Measurements from ENCODE around the gene GTPBP4.

The GTPBP4 gene

GRCh38 chr10:1050554-1050953, 62.3 kb downstream of the GTPBP4 start:
- H3K27me3 ChIP-seq (replicated peaks in 2 of 5; ENCODE audit: control insufficient read depth in 4 of 5, insufficient read depth in 5 of 5, low read length in 4 of 5), result no peaks in the 10 kb centered on the region
- no peaks in the 10 kb centered on the region for H3K9me3 ChIP-seq (ENCODE audit: control extremely low read depth in 1 of 5, control insufficient read depth in 4 of 5, insufficient read depth in 2 of 5, low read depth in 1 of 5, low read length in 4 of 5)
- H3K4me3 ChIP-seq (ENCODE audit: control insufficient read depth in 1 of 7, extremely low read depth in 1 of 7, insufficient read depth in 4 of 7, low read depth in 2 of 7, low read length in 6 of 7), result peak overlapping the region in 4 of 7 experiments; percentile 23 to 100 (median 96)
- WGBS (ENCODE audit: insufficient coverage), result 94% methylated on average over 4 of the region's 4 CpGs
- CTCF ChIA-PET, result interaction anchor here (0.7 to 1.2 kb wide), 2 partner anchors 19 to 61 kb away, joined by 3 read pairs; no protein-coding TSS in a partner anchor
- H3K36me3 ChIP-seq (ENCODE audit: control insufficient read depth in 4 of 4, insufficient read depth in 4 of 4, low read length in 3 of 4), result peaks cover 6 to 38% (median 11%) of the 10 kb centered on the region in 4 experiments
- POLR2A ChIA-PET, result no interaction called here
- no peak overlapping the region for H3K27ac ChIP-seq (ENCODE audit: insufficient read depth in 1 of 2, low read depth in 1 of 2, low read length in 2 of 2, poor library complexity in 1 of 2, severe bottlenecking in 2 of 2)
- peaks cover 19 to 46% (median 32%) of the 10 kb centered on the region in 4 experiments for H3K4me1 ChIP-seq (ENCODE audit: control extremely low read depth in 1 of 4, control insufficient read depth in 4 of 4, insufficient read depth in 4 of 4, low read length in 3 of 4)
- DNase-seq, result peak in 1 of 3 donors; percentile 26

- Histone ChIP-seq H3K9me3 (ENCODE audit: control extremely low read depth in 1 of 5, control insufficient read depth in 4 of 5, insufficient read depth in 2 of 5, low read depth in 1 of 5, low read length in 4 of 5) (no peaks in the 10 kb centered on the region), H3K4me1 (ENCODE audit: control extremely low read depth in 1 of 4, control insufficient read depth in 4 of 4, insufficient read depth in 4 of 4, low read length in 3 of 4) (peaks cover 13 to 50% (median 36%) of the 10 kb centered on the region in 4 experiments), H3K4me3 (ENCODE audit: control insufficient read depth in 1 of 7, extremely low read depth in 1 of 7, insufficient read depth in 4 of 7, low read depth in 2 of 7, low read length in 6 of 7) (peak overlapping the region in 1 of 7 experiments; percentile 94), H3K27ac (ENCODE audit: insufficient read depth in 1 of 2, low read depth in 1 of 2, low read length in 2 of 2, poor library complexity in 1 of 2, severe bottlenecking in 2 of 2) (no peak overlapping the region), H3K36me3 (ENCODE audit: control insufficient read depth in 4 of 4, insufficient read depth in 4 of 4, low read length in 3 of 4) (peaks cover 6 to 33% (median 14%) of the 10 kb centered on the region in 4 experiments), H3K27me3 (replicated peaks in 2 of 5; ENCODE audit: control insufficient read depth in 4 of 5, insufficient read depth in 5 of 5, low read length in 4 of 5) (no peaks in the 10 kb centered on the region)
- DNase-seq, result no peak
- 97% methylated on average over 6 of the region's 6 CpGs for WGBS (ENCODE audit: insufficient coverage)
- POLR2A ChIA-PET, result no interaction called here
- CTCF ChIA-PET, result no interaction called here
These were observed 66.5 kb downstream of the GTPBP4 start for GRCh38 chr10:1054684-1055083.

- peak; percentile 80 to 91 (median 82) for DNase-seq
- ChIA-PET POLR2A (interaction anchor here (0.6 to 2.3 kb wide), 2 partner anchors 13 to 371 kb away, joined by 4 to 9 read pairs; no protein-coding TSS in a partner anchor), CTCF (interaction anchor here (1.0 to 1.3 kb wide), 2 partner anchors 14 to 40 kb away, joined by 3 read pairs; no protein-coding TSS in a partner anchor)
- peak within 1 kb of the TSS; percentile 93 to 94 for H3K27ac ChIP-seq (ENCODE audit: insufficient read depth in 1 of 2, low read depth in 1 of 2, low read length in 2 of 2, poor library complexity in 1 of 2, severe bottlenecking in 2 of 2)
- H3K36me3 ChIP-seq (ENCODE audit: control insufficient read depth in 4 of 4, insufficient read depth in 4 of 4, low read length in 3 of 4), result peaks cover 8 to 27% (median 13%) of the 10 kb centered on the region in 4 experiments
- H3K4me1 ChIP-seq (ENCODE audit: control extremely low read depth in 1 of 4, control insufficient read depth in 4 of 4, insufficient read depth in 4 of 4, low read length in 3 of 4), result peaks cover 13 to 40% (median 27%) of the 10 kb centered on the region in 4 experiments
- 0% methylated on average over 67 of the region's 87 CpGs for WGBS (ENCODE audit: insufficient coverage)
- H3K27me3 ChIP-seq (replicated peaks in 2 of 5; ENCODE audit: control insufficient read depth in 4 of 5, insufficient read depth in 5 of 5, low read length in 4 of 5), result no peaks in the 10 kb centered on the region
- peak within 1 kb of the TSS; percentile 90 to 100 (median 95) for H3K4me3 ChIP-seq (ENCODE audit: control insufficient read depth in 1 of 7, extremely low read depth in 1 of 7, insufficient read depth in 4 of 7, low read depth in 2 of 7, low read length in 6 of 7)
- H3K9me3 ChIP-seq (ENCODE audit: control extremely low read depth in 1 of 5, control insufficient read depth in 4 of 5, insufficient read depth in 2 of 5, low read depth in 1 of 5, low read length in 4 of 5), result no peaks in the 10 kb centered on the region
These were observed 68.3 kb downstream of the GTPBP4 start, which contains the start of gene WDR37 for GRCh38 chr10:1056326-1057105. WDR37 (plus strand) TSS chr10:1056385; CDS start chr10:1072156, 15,771 bp downstream.

- CTCF ChIA-PET, result interaction anchor here (0.9 to 1.8 kb wide), 2 partner anchors 13 to 15 kb away, joined by 3 to 7 read pairs; no protein-coding TSS in a partner anchor
These were observed 68.9 kb downstream of the GTPBP4 start for GRCh38 chr10:1057106-1057657.

GRCh38 chr10:1058017-1058416, 69.8 kb downstream of the GTPBP4 start:
- Histone ChIP-seq H3K9me3 (ENCODE audit: control extremely low read depth in 1 of 5, control insufficient read depth in 4 of 5, insufficient read depth in 2 of 5, low read depth in 1 of 5, low read length in 4 of 5) (no peaks in the 10 kb centered on the region), H3K36me3 (ENCODE audit: control insufficient read depth in 4 of 4, insufficient read depth in 4 of 4, low read length in 3 of 4) (peaks cover 6 to 16% (median 9%) of the 10 kb centered on the region in 4 experiments), H3K27ac (ENCODE audit: insufficient read depth in 1 of 2, low read depth in 1 of 2, low read length in 2 of 2, poor library complexity in 1 of 2, severe bottlenecking in 2 of 2) (peak overlapping the region in 1 of 2 experiments; percentile 94), H3K4me1 (ENCODE audit: control extremely low read depth in 1 of 4, control insufficient read depth in 4 of 4, insufficient read depth in 4 of 4, low read length in 3 of 4) (peaks cover 21 to 45% (median 35%) of the 10 kb centered on the region in 4 experiments), H3K4me3 (ENCODE audit: control insufficient read depth in 1 of 7, extremely low read depth in 1 of 7, insufficient read depth in 4 of 7, low read depth in 2 of 7, low read length in 6 of 7) (peak overlapping the region in 4 of 7 experiments; percentile 94 to 100 (median 94)), H3K27me3 (replicated peaks in 2 of 5; ENCODE audit: control insufficient read depth in 4 of 5, insufficient read depth in 5 of 5, low read length in 4 of 5) (no peaks in the 10 kb centered on the region)
- ChIA-PET CTCF (interaction anchor here (0.9 to 1.8 kb wide), 2 partner anchors 14 to 15 kb away, joined by 3 to 7 read pairs; no protein-coding TSS in a partner anchor), POLR2A (interaction anchor here (0.5 to 1.6 kb wide), 3 partner anchors 9 to 12 kb away, joined by 3 to 8 read pairs (median 3); partner anchors contain the start of gene IDI1)
- 78% methylated on average over 6 of the region's 7 CpGs for WGBS (ENCODE audit: insufficient coverage)
- DNase-seq, result no peak

More at GRCh38 chr10:1057106-1057657, 68.9 kb downstream of the GTPBP4 start:
- peak overlapping the region; percentile 90 to 100 (median 95) for H3K4me3 ChIP-seq (ENCODE audit: control insufficient read depth in 1 of 7, extremely low read depth in 1 of 7, insufficient read depth in 4 of 7, low read depth in 2 of 7, low read length in 6 of 7)
- WGBS (ENCODE audit: insufficient coverage), result 0% methylated on average over 12 of the region's 26 CpGs
- peak overlapping the region; percentile 93 to 94 for H3K27ac ChIP-seq (ENCODE audit: insufficient read depth in 1 of 2, low read depth in 1 of 2, low read length in 2 of 2, poor library complexity in 1 of 2, severe bottlenecking in 2 of 2)
- peak; percentile 76 to 86 (median 80) for DNase-seq
- POLR2A ChIA-PET, result interaction anchor here (0.5 to 2.3 kb wide), 4 partner anchors 8 to 13 kb away, joined by 3 to 9 read pairs (median 6); partner anchors contain the start of gene IDI1
- H3K9me3 ChIP-seq (ENCODE audit: control extremely low read depth in 1 of 5, control insufficient read depth in 4 of 5, insufficient read depth in 2 of 5, low read depth in 1 of 5, low read length in 4 of 5), result no peaks in the 10 kb centered on the region
- H3K27me3 ChIP-seq (replicated peaks in 2 of 5; ENCODE audit: control insufficient read depth in 4 of 5, insufficient read depth in 5 of 5, low read length in 4 of 5), result no peaks in the 10 kb centered on the region
- H3K36me3 ChIP-seq (ENCODE audit: control insufficient read depth in 4 of 4, insufficient read depth in 4 of 4, low read length in 3 of 4), result peaks cover 6 to 24% (median 12%) of the 10 kb centered on the region in 4 experiments
- H3K4me1 ChIP-seq (ENCODE audit: control extremely low read depth in 1 of 4, control insufficient read depth in 4 of 4, insufficient read depth in 4 of 4, low read length in 3 of 4), result peaks cover 18 to 45% (median 33%) of the 10 kb centered on the region in 4 experiments

GRCh38 chr10:1059902-1060301, 71.7 kb downstream of the GTPBP4 start:
- no peak overlapping the region for H3K27ac ChIP-seq (ENCODE audit: insufficient read depth in 1 of 2, low read depth in 1 of 2, low read length in 2 of 2, poor library complexity in 1 of 2, severe bottlenecking in 2 of 2)
- no peak for DNase-seq
- H3K4me1 ChIP-seq (ENCODE audit: control extremely low read depth in 1 of 4, control insufficient read depth in 4 of 4, insufficient read depth in 4 of 4, low read length in 3 of 4), result peaks cover 18 to 36% (median 28%) of the 10 kb centered on the region in 4 experiments
- CTCF ChIA-PET, result interaction anchor here (1.3 to 1.6 kb wide), 2 partner anchors 9 to 14 kb away, joined by 3 read pairs; no protein-coding TSS in a partner anchor
- no peaks in the 10 kb centered on the region for H3K27me3 ChIP-seq (replicated peaks in 2 of 5; ENCODE audit: control insufficient read depth in 4 of 5, insufficient read depth in 5 of 5, low read length in 4 of 5)
- H3K4me3 ChIP-seq (ENCODE audit: control insufficient read depth in 1 of 7, extremely low read depth in 1 of 7, insufficient read depth in 4 of 7, low read depth in 2 of 7, low read length in 6 of 7), result no peak overlapping the region
- H3K9me3 ChIP-seq (ENCODE audit: control extremely low read depth in 1 of 5, control insufficient read depth in 4 of 5, insufficient read depth in 2 of 5, low read depth in 1 of 5, low read length in 4 of 5), result no peaks in the 10 kb centered on the region
- 94% methylated on average over 6 of the region's 8 CpGs for WGBS (ENCODE audit: insufficient coverage)
- POLR2A ChIA-PET, result interaction anchor here (1.5 kb wide), 1 partner anchor 11 kb away, joined by 6 read pairs; the partner anchor contains the start of gene IDI1
- H3K36me3 ChIP-seq (ENCODE audit: control insufficient read depth in 4 of 4, insufficient read depth in 4 of 4, low read length in 3 of 4), result peaks cover 6 to 14% (median 10%) of the 10 kb centered on the region in 4 experiments
